Measurements from ENCODE around the gene DTD2.

DTD2 gene

GRCh38 chr14:31439561-31439960, 17.7 kb downstream of the DTD2 start:
- TF ChIP-seq CTCF (IDR thresholded peaks at IDR 0.05) = no peak

GRCh38 chr14:31435276-31435675, 22.0 kb downstream of the DTD2 start:
- no peak for TF ChIP-seq CTCF (IDR thresholded peaks at IDR 0.05)

GRCh38 chr14:31430634-31431264, 26.6 kb downstream of the DTD2 start:
- no peak for TF ChIP-seq CTCF (IDR thresholded peaks at IDR 0.05)

- TF ChIP-seq CTCF (IDR thresholded peaks at IDR 0.05) = no peak
Observed at GRCh38 chr14:31429791-31430190, 27.5 kb downstream of the DTD2 start.

- no peak for TF ChIP-seq CTCF (IDR thresholded peaks at IDR 0.05)
Observed at GRCh38 chr14:31428011-31428410, 29.3 kb downstream of the DTD2 start.

- no peak for TF ChIP-seq CTCF (IDR thresholded peaks at IDR 0.05)
Observed at GRCh38 chr14:31426663-31427062, 30.6 kb downstream of the DTD2 start.

- no peak for TF ChIP-seq CTCF (IDR thresholded peaks at IDR 0.05)
Observed at GRCh38 chr14:31425905-31426304, 31.4 kb downstream of the DTD2 start.

- TF ChIP-seq CTCF (IDR thresholded peaks at IDR 0.05) = no peak
Observed at GRCh38 chr14:31421200-31421599, 36.1 kb downstream of the DTD2 start.

Data from LNCAP (cell line).